Stimulated activated CD4-positive, alpha-beta T cell treated with anti-CD3 and anti-CD28 coated beads, Interleukin-1b, Interleukin-23, amount 100 ng/mL, for 4 hours (primary cell): ENCODE data around the gene TK1.
"Not testable (repeated sequence)": the region's sequence is repeated elsewhere in the genome, so short reads cannot be mapped to it uniquely, and the experiment has no call there.

ENCODE experiments used
- DNase-seq, 2 donors: peaks; one replicate each; pipeline ENCODE4 v3.0.0-alpha.2; 2020; ENCODE audit warnings: low read depth in 2 of 2

TK1 gene

GRCh38 chr17:78186692-78187595, at the start of gene TK1, which contains the start of gene AFMID:
TK1 (minus strand) TSS chr17:78187052; CDS start chr17:78186994, 58 bp downstream.
AFMID (plus strand) TSS chr17:78187362; CDS start chr17:78187371, 9 bp downstream.
- DNase-seq: peak; percentile 54 to 77

- DNase-seq: no peak
Measured at GRCh38 chr17:78235885-78236284, 49.0 kb upstream of the TK1 start.

- DNase-seq: not testable (repeated sequence)
Measured at GRCh38 chr17:78235022-78235421, 48.2 kb upstream of the TK1 start.

- DNase-seq: no peak
Measured at GRCh38 chr17:78234261-78234865, 47.5 kb upstream of the TK1 start.

GRCh38 chr17:78233678-78234077, 46.8 kb upstream of the TK1 start:
- DNase-seq: no peak

GRCh38 chr17:78232859-78233173, 46.0 kb upstream of the TK1 start:
- DNase-seq: no peak

GRCh38 chr17:78231991-78232858, 45.4 kb upstream of the TK1 start:
- no peak for DNase-seq

- DNase-seq: no peak
Measured at GRCh38 chr17:78230996-78231935, 44.4 kb upstream of the TK1 start, which contains the start of gene TMEM235. TMEM235 (plus strand) TSS chr17:78231631; CDS start chr17:78232024, 393 bp downstream.

- no peak for DNase-seq
Measured at GRCh38 chr17:78230252-78230962, 43.6 kb upstream of the TK1 start.

- DNase-seq: no peak
Measured at GRCh38 chr17:78228176-78228575, 41.3 kb upstream of the TK1 start.

- no peak for DNase-seq
Measured at GRCh38 chr17:78227455-78227916, 40.6 kb upstream of the TK1 start.

GRCh38 chr17:78226759-78227454, 40.1 kb upstream of the TK1 start:
- DNase-seq: no peak

GRCh38 chr17:78226055-78226758, 39.4 kb upstream of the TK1 start:
- no peak for DNase-seq

- no peak for DNase-seq
Measured at GRCh38 chr17:78225088-78225865, 38.4 kb upstream of the TK1 start.

- DNase-seq: no peak
Measured at GRCh38 chr17:78224231-78225087, 37.6 kb upstream of the TK1 start.

- DNase-seq: no peak
Measured at GRCh38 chr17:78223765-78224164, 36.9 kb upstream of the TK1 start.

- DNase-seq: no peak
Measured at GRCh38 chr17:78223061-78223460, 36.2 kb upstream of the TK1 start.
